ENCODE data around the gene ATAD1. TPM values are rescaled to one million over a fixed set of nuclear protein-coding genes. Genes with fewer than 3 reads are reported as not detected.

ATAD1 gene
- total RNA-seq, 1 donor from 2014 or later = 73.7 TPM

GRCh38 chr10:87827681-87828080 is 9.7 kb upstream of the ATAD1 start:
- FAIRE-seq (no peak), DNase-seq (ENCODE audit: low read depth) (no peak)
- no peaks in the 10 kb centered on the region for H3K27me3 ChIP-seq (ENCODE audit: control insufficient read depth, insufficient read depth, low read length)
- H3K36me3 ChIP-seq (ENCODE audit: control insufficient read depth, insufficient read depth, low read length) = no peaks in the 10 kb centered on the region
- TF ChIP-seq CTCF (IDR thresholded peaks at IDR 0.05; ENCODE audit: insufficient read depth, low read length, severe bottlenecking) = no peak
- no peak overlapping the region for H3K4me3 ChIP-seq (ENCODE audit: low read depth, low read length)

- no peak for FAIRE-seq
- H3K27me3 ChIP-seq (ENCODE audit: control insufficient read depth, insufficient read depth, low read length) = no peaks in the 10 kb centered on the region
- DNase-seq (ENCODE audit: low read depth) = no peak
- no peaks in the 10 kb centered on the region for H3K36me3 ChIP-seq (ENCODE audit: control insufficient read depth, insufficient read depth, low read length)
- no peak for TF ChIP-seq CTCF (IDR thresholded peaks at IDR 0.05; ENCODE audit: insufficient read depth, low read length, severe bottlenecking)
- no peak overlapping the region for H3K4me3 ChIP-seq (ENCODE audit: low read depth, low read length)
These were observed 8.6 kb upstream of the ATAD1 start for GRCh38 chr10:87826653-87827052.

GRCh38 chr10:87819289-87819585 is 1.2 kb upstream of the ATAD1 start:
- Histone ChIP-seq H3K4me3 (ENCODE audit: low read depth, low read length) (no peak overlapping the region), H3K27me3 (ENCODE audit: control insufficient read depth, insufficient read depth, low read length) (no peaks in the 10 kb centered on the region), H3K36me3 (ENCODE audit: control insufficient read depth, insufficient read depth, low read length) (no peaks in the 10 kb centered on the region)
- no peak for DNase-seq (ENCODE audit: low read depth)
- no peak for FAIRE-seq
- TF ChIP-seq CTCF (IDR thresholded peaks at IDR 0.05; ENCODE audit: insufficient read depth, low read length, severe bottlenecking) = no peak

GRCh38 chr10:87818505-87819288 is 671 bp upstream of the ATAD1 start:
- peak; percentile 32 for DNase-seq (ENCODE audit: low read depth)

GRCh38 chr10:87816898-87817608 is 973 bp downstream of the ATAD1 start:
- H3K4me3 ChIP-seq (ENCODE audit: low read depth, low read length) = peak overlapping the region; percentile 48
- FAIRE-seq (no peak), DNase-seq (ENCODE audit: low read depth) (peak; percentile 30)
- no peaks in the 10 kb centered on the region for H3K27me3 ChIP-seq (ENCODE audit: control insufficient read depth, insufficient read depth, low read length)
- H3K36me3 ChIP-seq (ENCODE audit: control insufficient read depth, insufficient read depth, low read length) = peaks cover 2% of the 10 kb centered on the region
- TF ChIP-seq CTCF (IDR thresholded peaks at IDR 0.05; ENCODE audit: insufficient read depth, low read length, severe bottlenecking) = no peak

More at GRCh38 chr10:87818505-87819288, 671 bp upstream of the ATAD1 start:
- no peak for FAIRE-seq
- H3K4me3 ChIP-seq (ENCODE audit: low read depth, low read length) = peak overlapping the region; percentile 48
- H3K27me3 ChIP-seq (ENCODE audit: control insufficient read depth, insufficient read depth, low read length) = no peaks in the 10 kb centered on the region
- peak; percentile 13 for TF ChIP-seq CTCF (IDR thresholded peaks at IDR 0.05; ENCODE audit: insufficient read depth, low read length, severe bottlenecking)
- H3K36me3 ChIP-seq (ENCODE audit: control insufficient read depth, insufficient read depth, low read length) = no peaks in the 10 kb centered on the region

All from bronchial epithelial cell (primary cell).